HG03342 (cell line): ENCODE measurements around the gene EGFR.

Experiments used
- ATAC-seq: cut with Tn5 transposase; IDR thresholded peaks from one replicate; pipeline ENCODE4 v1.9.1; 2021; ENCODE audit warnings: mild to moderate bottlenecking, moderate library complexity; ENCODE audit not compliant: unreplicated experiment

The EGFR gene

GRCh38 chr7:55206235-55207029 is 187.6 kb downstream of the EGFR start:
- peak; percentile 50 for ATAC-seq

DNA sequence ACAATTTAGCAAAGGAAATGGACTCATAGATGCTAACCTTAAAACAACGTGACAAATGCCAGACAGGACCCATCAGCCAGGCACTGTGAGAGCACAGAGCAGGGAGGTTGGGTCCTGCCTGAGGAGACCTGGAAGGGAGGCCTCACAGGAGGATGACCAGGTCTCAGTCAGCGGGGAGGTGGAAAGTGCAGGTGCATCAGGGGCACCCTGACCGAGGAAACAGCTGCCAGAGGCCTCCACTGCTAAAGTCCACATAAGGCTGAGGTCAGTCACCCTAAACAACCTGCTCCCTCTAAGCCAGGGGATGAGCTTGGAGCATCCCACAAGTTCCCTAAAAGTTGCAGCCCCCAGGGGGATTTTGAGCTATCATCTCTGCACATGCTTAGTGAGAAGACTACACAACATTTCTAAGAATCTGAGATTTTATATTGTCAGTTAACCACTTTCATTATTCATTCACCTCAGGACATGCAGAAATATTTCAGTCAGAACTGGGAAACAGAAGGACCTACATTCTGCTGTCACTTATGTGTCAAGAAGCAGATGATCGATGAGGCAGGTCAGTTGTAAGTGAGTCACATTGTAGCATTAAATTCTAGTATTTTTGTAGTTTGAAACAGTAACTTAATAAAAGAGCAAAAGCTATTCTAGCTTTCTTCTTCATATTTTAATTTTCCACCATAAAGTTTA is 188.8 kb downstream of the EGFR start:
- ATAC-seq, result no peak

- ATAC-seq, result no peak
These were observed 190.5 kb downstream of the EGFR start for GRCh38 chr7:55209366-55209765.

DNA sequence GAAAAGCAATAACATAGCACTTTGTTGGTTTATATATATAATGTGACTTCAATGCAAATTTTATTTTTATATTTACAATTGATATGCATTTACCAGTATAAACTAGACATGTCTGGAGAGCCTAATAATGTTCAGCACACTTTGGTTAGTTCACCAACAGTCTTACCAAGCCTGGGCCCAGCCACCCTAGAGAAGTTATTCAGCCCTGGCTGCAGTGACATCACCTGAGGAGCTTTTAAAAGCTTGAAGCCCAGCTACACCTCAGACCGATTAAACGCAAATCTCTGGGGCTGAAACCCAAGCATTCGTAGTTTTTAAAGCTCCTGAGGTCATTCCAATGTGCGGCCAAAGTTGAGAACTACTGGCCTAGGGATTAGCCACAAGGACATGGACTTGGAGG is 191.4 kb downstream of the EGFR start:
- ATAC-seq, result no peak

- no peak for ATAC-seq
These were observed 191.9 kb downstream of the EGFR start for GRCh38 chr7:55210716-55211115.

DNA sequence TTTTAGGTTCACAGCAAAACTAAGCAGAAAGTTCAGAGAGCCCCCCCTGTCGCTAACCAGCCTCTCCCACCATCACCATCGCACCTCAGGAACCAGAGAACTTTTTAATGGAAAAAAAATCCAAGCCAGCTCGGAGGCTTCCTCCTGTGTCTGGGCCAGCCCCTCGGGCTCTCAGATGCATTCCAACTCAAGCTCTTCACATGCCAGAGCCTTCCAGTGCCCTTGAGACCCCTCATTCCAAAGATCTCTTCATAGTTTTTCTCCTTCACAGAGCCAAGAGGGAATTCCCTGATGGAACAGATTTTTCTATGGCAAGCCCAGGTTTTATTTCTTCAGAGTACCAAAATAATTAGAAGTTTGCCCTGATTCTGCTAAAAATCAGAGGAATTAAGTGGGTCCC is 192.9 kb downstream of the EGFR start:
- ATAC-seq, result no peak

- ATAC-seq, result no peak
These were observed 193.4 kb downstream of the EGFR start for GRCh38 chr7:55212176-55212575.

- ATAC-seq, result no peak
These were observed 194.0 kb downstream of the EGFR start for GRCh38 chr7:55212838-55213237.

DNA sequence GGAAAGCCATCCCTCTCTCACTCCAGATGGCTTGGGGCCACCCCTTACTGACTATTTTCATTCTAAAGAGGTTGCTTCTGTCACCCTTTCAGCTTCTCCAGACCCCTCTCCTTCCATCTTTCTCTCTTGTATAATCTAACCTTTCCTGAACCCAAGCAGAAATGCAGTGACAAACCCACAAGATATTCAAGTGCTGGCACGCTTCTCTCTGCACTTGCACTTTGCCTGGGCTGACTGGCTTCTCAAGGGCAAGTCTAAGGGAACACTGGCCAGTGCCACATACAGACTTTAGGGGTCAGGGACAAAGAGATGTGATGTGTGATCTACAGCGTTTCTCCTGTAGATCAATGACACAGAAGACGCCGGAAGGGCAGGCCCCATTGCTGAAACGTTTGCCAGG is 195.9 kb downstream of the EGFR start:
- ATAC-seq, result no peak

- no peak for ATAC-seq
These were observed 204.2 kb downstream of the EGFR start for GRCh38 chr7:55223023-55223422.

DNA sequence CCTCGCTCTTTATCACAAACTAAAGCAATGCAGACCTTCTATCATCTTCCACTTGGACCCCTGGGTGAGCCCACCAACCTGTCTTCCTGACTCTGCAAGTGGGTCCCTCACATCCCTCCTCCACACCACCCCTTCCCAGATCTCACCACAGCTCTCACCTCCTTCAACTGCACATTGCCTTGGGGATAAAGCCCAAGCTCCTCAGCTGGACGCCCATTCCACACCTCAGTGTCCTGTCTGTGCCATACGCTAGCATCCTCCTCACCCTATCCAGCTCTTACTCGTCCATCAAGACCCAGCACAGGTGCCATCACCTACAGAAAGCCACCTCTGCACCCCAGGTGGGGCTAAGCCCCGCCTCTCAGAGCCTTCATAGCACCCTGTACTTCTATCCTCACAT is 205.3 kb downstream of the EGFR start:
- ATAC-seq, result no peak

DNA sequence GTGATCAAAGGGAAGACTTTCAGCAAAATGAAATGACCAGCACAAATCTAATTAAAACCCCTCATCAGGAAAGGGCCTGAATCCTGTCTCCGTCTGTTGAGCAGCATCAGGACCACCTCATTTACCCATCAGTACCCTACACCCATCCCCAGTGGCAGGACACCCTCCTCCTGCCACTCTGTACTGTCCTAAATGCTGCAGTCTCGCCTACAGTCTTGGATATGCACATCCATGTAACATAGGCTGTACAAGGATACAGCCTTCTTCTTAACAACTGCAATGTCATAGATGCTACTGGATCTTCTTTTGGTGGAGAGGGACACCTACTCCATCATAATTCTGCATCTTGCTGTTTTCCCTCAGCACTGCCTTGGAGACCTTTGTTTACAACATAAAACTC is 206.0 kb downstream of the EGFR start:
- ATAC-seq, result no peak

- ATAC-seq, result no peak
These were observed 211.2 kb downstream of the EGFR start for GRCh38 chr7:55230014-55230413.

- ATAC-seq, result no peak
These were observed 213.0 kb downstream of the EGFR start for GRCh38 chr7:55231736-55232280.

DNA sequence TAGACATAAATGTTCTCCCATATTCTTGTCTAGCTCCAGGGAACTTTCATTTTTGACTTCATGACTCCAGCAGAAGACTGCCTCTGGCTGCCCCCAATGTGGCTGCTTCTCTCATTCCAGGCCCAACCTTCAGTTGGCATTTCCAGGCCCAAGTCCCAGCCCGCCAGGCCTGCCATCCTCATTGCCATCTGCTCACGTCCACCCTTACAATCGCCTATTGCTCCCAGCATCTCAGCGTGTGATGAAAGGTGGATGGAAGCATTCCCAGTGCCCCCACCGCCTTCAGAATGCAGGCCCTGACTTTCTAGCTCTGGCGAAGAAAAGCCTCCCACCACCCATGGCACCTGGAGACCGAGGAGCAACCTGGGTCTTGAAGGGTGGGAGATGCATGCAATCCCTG is 214.2 kb downstream of the EGFR start:
- no peak for ATAC-seq

- ATAC-seq, result no peak
These were observed 215.6 kb downstream of the EGFR start for GRCh38 chr7:55234408-55234807.

GRCh38 chr7:55235115-55235514 is 216.3 kb downstream of the EGFR start:
- ATAC-seq, result no peak

DNA sequence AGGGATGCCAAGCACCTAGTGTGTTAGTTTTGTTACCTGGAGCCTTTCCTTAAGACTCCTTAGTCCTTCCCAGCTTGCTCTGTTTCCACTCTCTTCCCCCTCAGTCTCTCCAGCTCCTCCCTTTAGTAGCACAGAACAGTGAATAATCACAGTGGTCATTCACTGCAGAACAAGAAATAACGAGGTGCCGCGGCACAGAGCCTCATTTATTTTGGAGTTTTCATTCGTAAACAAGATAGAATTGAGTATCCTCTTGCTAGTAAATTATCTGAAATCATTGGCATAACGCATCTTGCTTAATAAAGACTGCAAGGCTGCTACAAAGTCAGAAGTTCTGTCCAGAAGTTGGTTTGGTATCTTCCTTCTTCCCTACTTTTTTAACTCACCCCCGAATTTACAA is 217.0 kb downstream of the EGFR start:
- no peak for ATAC-seq

DNA sequence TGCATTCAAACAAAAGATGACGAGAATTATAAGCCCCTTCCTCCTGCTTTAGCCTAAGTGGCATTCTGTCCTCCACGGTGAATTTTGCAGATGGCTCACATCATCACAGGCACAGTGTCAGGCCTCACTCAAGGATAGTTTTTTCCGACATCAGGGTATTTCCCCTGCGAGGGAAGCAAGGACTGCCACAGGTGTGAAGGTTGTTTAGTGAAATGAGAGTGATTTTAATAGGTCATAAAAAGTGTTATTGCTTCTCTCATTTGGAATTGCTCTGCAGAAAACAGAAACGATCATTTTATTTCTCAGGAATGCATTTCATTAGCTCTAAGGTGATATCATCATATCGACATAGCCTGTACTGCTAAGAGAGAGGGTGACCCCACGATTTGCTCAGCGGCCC is 217.7 kb downstream of the EGFR start:
- no peak for ATAC-seq

GRCh38 chr7:55237156-55237893 is 218.5 kb downstream of the EGFR start:
- no peak for ATAC-seq

- no peak for ATAC-seq
These were observed 220.6 kb downstream of the EGFR start for GRCh38 chr7:55239406-55239805.
